Nephron progenitor cell (in vitro differentiated cells): Measurements from ENCODE around the gene KIAA0040.

Experiments used
- DNase-seq: peaks from one replicate; pipeline ENCODE4 v3.0.0; 2021
- H3K27ac Mint-ChIP-seq: 2 replicates; pipeline ENCODE4 v1.8.0; 2021; ENCODE audit warnings: mild to moderate bottlenecking, moderate library complexity, mixed read lengths
- H3K27me3 Mint-ChIP-seq: 2 replicates; pipeline ENCODE4 v1.8.0; 2021; ENCODE audit warnings: mild to moderate bottlenecking, low read depth, mixed read lengths; ENCODE audit not compliant: poor library complexity
- H3K36me3 Mint-ChIP-seq: 2 replicates; pipeline ENCODE4 v1.8.0; 2021; ENCODE audit warnings: low read depth, mixed read lengths
- H3K4me1 Mint-ChIP-seq: 2 replicates; pipeline ENCODE4 v1.8.0; 2021; ENCODE audit warnings: mixed read lengths
- H3K4me3 Mint-ChIP-seq: 2 replicates; pipeline ENCODE4 v1.8.0; 2021; ENCODE audit warnings: mild to moderate bottlenecking, moderate library complexity, mixed read lengths
- H3K9me3 Mint-ChIP-seq: 2 replicates; pipeline ENCODE4 v1.8.0; 2021; ENCODE audit warnings: mild to moderate bottlenecking, moderate library complexity, mixed read lengths
- CTCF ChIP-seq: fragments of 200-600 bp; sonication (generic); IDR thresholded peaks from 2 replicates; pipeline ENCODE4 v1.5.0; 2021; ENCODE audit warnings: antibody characterized with exemption

The KIAA0040 gene

DNA sequence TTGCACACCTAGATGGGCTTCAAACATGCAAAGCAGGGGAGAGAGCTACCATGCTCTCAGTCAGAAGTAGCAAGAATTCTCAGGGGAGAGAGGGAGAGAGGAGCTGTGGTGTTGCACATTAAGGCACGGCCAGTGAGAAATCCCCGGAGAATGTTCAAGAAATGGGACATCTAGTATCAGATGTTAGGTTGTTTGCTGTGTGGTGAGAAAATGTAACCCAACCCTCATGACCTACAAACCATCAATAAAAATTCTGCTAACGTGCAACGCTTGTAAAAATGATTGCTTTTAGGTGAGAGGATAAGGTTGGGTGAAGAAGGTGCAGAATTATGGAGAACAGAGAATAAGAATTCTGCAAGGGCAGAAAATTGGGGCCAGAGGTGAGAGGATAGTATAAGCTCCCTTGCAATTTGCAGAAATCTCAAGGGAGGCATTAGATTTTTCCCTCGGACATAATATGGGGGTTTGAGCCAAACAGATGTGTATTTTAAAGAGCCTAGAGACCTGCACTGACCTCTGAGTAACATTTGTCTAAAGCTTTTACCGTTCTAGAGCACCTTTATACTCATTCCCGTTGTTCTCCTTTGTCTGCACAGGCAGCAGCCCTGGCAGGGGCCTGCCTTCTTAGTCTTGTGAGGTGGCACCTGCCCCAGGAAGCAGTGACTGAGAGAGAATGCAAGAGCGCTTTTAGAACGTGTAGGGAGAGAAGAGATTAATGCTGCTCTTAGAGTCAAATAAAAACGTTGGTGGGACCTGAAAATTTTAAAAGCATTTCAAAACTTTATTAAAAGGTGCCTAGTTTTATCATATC lies 25.4 kb upstream of the KIAA0040 start:
- H3K27me3 Mint-ChIP-seq: peaks cover 9% of the 10 kb centered on the region
- peaks cover 16% of the 10 kb centered on the region for H3K9me3 Mint-ChIP-seq
- H3K4me1 Mint-ChIP-seq: peaks cover 41% of the 10 kb centered on the region
- no peak for DNase-seq
- no peak for TF ChIP-seq CTCF
- H3K36me3 Mint-ChIP-seq: no peaks in the 10 kb centered on the region
- H3K4me3 Mint-ChIP-seq: no peak overlapping the region
- peak overlapping the region; percentile 24 for H3K27ac Mint-ChIP-seq

DNA sequence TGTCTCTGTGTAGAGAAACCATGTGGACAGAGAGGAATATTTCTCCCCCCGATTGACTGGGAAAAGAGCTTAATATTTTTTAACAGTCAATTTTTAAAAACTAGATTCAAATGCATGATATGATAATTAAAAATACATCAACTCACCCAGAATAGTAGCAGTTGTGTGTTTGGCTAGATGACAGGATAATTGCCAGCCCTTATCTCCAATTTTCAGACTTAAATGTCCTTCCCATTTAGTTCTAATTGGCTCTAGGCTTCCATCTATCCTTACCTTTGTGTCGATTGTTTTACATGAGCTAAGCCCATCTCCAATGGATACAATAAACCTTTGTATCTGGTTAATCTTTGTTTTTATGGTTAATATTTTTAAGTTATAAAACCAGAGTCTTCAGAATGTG lies 23.9 kb upstream of the KIAA0040 start:
- Mint-ChIP-seq H3K4me3 (no peak overlapping the region), H3K9me3 (peaks cover 16% of the 10 kb centered on the region), H3K27me3 (peaks cover 3% of the 10 kb centered on the region), H3K36me3 (no peaks in the 10 kb centered on the region), H3K27ac (no peak overlapping the region), H3K4me1 (peaks cover 37% of the 10 kb centered on the region)
- TF ChIP-seq CTCF: no peak
- DNase-seq: no peak

DNA sequence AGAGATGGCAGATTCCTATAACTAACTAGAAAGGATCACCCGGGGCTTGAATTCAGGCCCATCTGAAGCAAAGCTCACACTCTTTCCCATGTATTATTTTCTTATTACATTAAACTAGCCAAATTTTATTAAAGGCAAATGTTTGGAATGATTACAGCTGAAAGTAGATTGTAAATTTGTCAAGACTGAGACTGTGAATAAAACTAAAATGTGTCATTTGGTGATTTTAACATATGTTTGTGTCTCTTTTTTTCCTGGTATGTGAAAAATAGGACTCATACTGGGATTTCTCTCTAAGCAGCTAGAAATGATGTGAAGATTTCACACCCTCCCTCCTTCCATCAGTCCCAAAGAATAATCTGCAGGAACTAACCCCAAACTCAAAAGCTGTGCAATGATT lies 19.1 kb upstream of the KIAA0040 start:
- Mint-ChIP-seq H3K27me3 (peaks cover 14% of the 10 kb centered on the region), H3K27ac (no peak overlapping the region), H3K4me3 (no peak overlapping the region), H3K9me3 (peaks cover 16% of the 10 kb centered on the region), H3K36me3 (no peaks in the 10 kb centered on the region), H3K4me1 (no peaks in the 10 kb centered on the region)
- no peak for TF ChIP-seq CTCF
- no peak for DNase-seq

DNA sequence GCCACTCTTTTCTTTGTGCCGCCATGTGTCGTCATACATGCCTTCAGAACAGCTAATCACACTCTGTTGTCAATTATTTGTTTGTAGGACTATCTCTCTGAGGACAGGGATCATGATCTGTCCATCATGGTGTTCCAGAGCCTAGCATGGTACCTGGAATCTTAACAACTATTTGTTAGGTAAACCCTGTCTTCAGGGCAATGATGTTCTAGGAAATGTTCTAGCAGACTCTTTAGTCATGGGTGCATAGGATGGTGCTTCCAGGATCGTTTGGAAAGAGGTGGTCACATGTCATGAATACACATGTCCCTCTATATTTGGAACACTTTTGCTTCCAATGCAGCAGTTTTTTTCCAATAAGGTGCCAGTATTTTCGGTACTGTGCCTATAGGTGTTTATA lies 18.2 kb upstream of the KIAA0040 start:
- H3K4me3 Mint-ChIP-seq: no peak overlapping the region
- no peak for DNase-seq
- no peaks in the 10 kb centered on the region for H3K4me1 Mint-ChIP-seq
- H3K9me3 Mint-ChIP-seq: peaks cover 16% of the 10 kb centered on the region
- peaks cover 18% of the 10 kb centered on the region for H3K27me3 Mint-ChIP-seq
- H3K36me3 Mint-ChIP-seq: no peaks in the 10 kb centered on the region
- H3K27ac Mint-ChIP-seq: no peak overlapping the region
- no peak for TF ChIP-seq CTCF

- Mint-ChIP-seq H3K27ac (no peak overlapping the region), H3K27me3 (peaks cover 25% of the 10 kb centered on the region), H3K36me3 (no peaks in the 10 kb centered on the region), H3K4me3 (no peak overlapping the region), H3K4me1 (no peaks in the 10 kb centered on the region), H3K9me3 (peaks cover 15% of the 10 kb centered on the region)
- TF ChIP-seq CTCF: no peak
- no peak for DNase-seq
Measured at GRCh38 chr1:175209493-175209921, 16.9 kb upstream of the KIAA0040 start.
